ENCODE measurements around the gene SMAD7. TPM values are rescaled to one million over a fixed set of nuclear protein-coding genes. Genes with fewer than 3 reads are reported as not detected.
A peak's percentile ranks its signal among the peaks of the same experiment; 100 is the strongest.

Gene SMAD7
- polyA plus RNA-seq, 3 donors: 6.8 to 53.8 (median 18.1) TPM

GRCh38 chr18:48951448-48952286 is 902 bp upstream of the SMAD7 start:
- peak overlapping the region; percentile 81 for H3K27ac ChIP-seq (ENCODE audit: low read depth, low read length)
- 0% methylated on average over 56 to 101 of the region's 106 CpGs for WGBS, 3 donors

GRCh38 chr18:48949606-48950535 is 894 bp downstream of the SMAD7 start:
- WGBS, 3 donors: 0 to 1% (median 1%) methylated on average over 74 to 79 of the region's 79 CpGs
- no peak overlapping the region for H3K27ac ChIP-seq (ENCODE audit: low read depth, low read length)

GRCh38 chr18:48949050-48949605 is 1.6 kb downstream of the SMAD7 start:
- WGBS, 3 donors: 1 to 2% (median 1%) methylated on average over 27 of the region's 27 CpGs
- no peak overlapping the region for H3K27ac ChIP-seq (ENCODE audit: low read depth, low read length)

- WGBS, 3 donors: 3 to 5% (median 4%) methylated on average over 50 to 52 of the region's 52 CpGs
- no peak overlapping the region for H3K27ac ChIP-seq (ENCODE audit: low read depth, low read length)
Measured at GRCh38 chr18:48948112-48949049, 2.4 kb downstream of the SMAD7 start.

GRCh38 chr18:48947560-48947959 is 3.2 kb downstream of the SMAD7 start:
- WGBS, 3 donors: 16 to 54% (median 36%) methylated on average over 3 of the region's 3 CpGs
- H3K27ac ChIP-seq (ENCODE audit: low read depth, low read length): no peak overlapping the region

GRCh38 chr18:48947092-48947491 is 3.7 kb downstream of the SMAD7 start:
- 18 to 48% (median 42%) methylated on average over 10 of the region's 10 CpGs for WGBS, 3 donors
- H3K27ac ChIP-seq (ENCODE audit: low read depth, low read length): no peak overlapping the region

- 30 to 61% (median 58%) methylated on average over 8 of the region's 8 CpGs for WGBS, 3 donors
- no peak overlapping the region for H3K27ac ChIP-seq (ENCODE audit: low read depth, low read length)
Measured at GRCh38 chr18:48946329-48946835, 4.4 kb downstream of the SMAD7 start.

- no peak overlapping the region for H3K27ac ChIP-seq (ENCODE audit: low read depth, low read length)
Measured at GRCh38 chr18:48945953-48946217, 4.9 kb downstream of the SMAD7 start.

GRCh38 chr18:48944634-48945033 is 6.1 kb downstream of the SMAD7 start:
- no peak overlapping the region for H3K27ac ChIP-seq (ENCODE audit: low read depth, low read length)
- WGBS, 3 donors: 78 to 89% (median 80%) methylated on average over 7 of the region's 7 CpGs

- WGBS, 3 donors: 70 to 82% (median 70%) methylated on average over 8 of the region's 8 CpGs
- H3K27ac ChIP-seq (ENCODE audit: low read depth, low read length): no peak overlapping the region
Measured at GRCh38 chr18:48943736-48944527, 6.8 kb downstream of the SMAD7 start.

- 72 to 74% (median 73%) methylated on average over 7 of the region's 7 CpGs for WGBS, 3 donors
- no peak overlapping the region for H3K27ac ChIP-seq (ENCODE audit: low read depth, low read length)
Measured at GRCh38 chr18:48943333-48943732, 7.4 kb downstream of the SMAD7 start.

- WGBS, 3 donors: 41 to 84% (median 78%) methylated on average over 12 of the region's 12 CpGs
- H3K27ac ChIP-seq (ENCODE audit: low read depth, low read length): no peak overlapping the region
Measured at GRCh38 chr18:48942554-48943261, 8.1 kb downstream of the SMAD7 start.

- no peak overlapping the region for H3K27ac ChIP-seq (ENCODE audit: low read depth, low read length)
- 69 to 94% (median 86%) methylated on average over 8 of the region's 8 CpGs for WGBS, 3 donors
Measured at GRCh38 chr18:48942086-48942485, 8.7 kb downstream of the SMAD7 start.

GRCh38 chr18:48941672-48942071 is 9.1 kb downstream of the SMAD7 start:
- WGBS, 3 donors: 71 to 86% (median 81%) methylated on average over 7 of the region's 7 CpGs
- no peak overlapping the region for H3K27ac ChIP-seq (ENCODE audit: low read depth, low read length)

GRCh38 chr18:48940854-48941611 is 9.7 kb downstream of the SMAD7 start:
- WGBS, 3 donors: 49 to 62% (median 53%) methylated on average over 14 of the region's 14 CpGs
- H3K27ac ChIP-seq (ENCODE audit: low read depth, low read length): no peak overlapping the region
